GF-D8 (cell line): Measurements from ENCODE around the gene MYBPC3.
"Not testable (repeated sequence)": the region's sequence is repeated elsewhere in the genome, so short reads cannot be mapped to it uniquely, and the experiment has no call there.

Experiments
- DNase-seq: peaks from one replicate; lab custom pipeline; 2025; lab: John Stamatoyannopoulos, UW

The MYBPC3 gene

DNA sequence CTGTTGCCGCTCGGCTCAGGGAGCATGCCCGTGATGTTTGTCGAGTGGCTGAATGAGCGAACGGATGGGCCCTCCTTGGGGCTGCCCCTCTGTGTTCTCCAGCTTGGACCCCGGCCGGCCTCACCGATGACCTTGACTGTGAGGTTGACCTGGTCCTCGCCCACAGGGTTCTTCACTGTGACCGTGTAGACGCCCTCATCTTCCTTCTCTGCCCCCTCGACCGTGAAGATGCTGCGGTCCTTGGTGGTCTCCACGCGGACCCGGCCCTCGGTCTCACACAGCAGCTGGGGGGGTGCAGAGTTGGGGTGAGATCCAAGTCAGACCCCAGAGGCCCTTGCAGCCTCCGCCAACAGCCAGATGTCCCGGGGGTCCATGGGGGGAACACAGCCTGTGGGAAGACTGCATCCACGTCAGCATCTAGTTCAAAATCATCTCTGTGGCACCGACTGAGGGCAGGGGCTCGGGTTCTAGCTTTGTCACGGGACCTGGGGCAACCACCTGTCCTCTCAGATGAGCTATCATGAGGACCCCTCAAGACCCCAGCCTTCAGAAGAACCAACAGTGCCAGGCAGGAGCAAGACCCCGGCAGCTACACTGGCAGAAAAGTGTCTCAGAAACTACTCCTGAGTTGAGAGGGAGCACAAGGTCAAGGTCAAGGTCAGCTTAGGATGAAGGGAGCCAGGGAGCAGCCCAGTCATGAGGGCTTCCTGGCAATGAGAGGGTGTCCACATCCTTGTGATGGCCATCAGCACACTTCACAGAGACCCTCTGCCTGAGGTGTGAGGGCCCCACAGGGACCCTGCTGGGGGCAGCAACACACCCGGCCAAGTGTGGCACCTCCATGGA, 13.9 kb downstream of the MYBPC3 start:
- DNase-seq, result no peak

DNA sequence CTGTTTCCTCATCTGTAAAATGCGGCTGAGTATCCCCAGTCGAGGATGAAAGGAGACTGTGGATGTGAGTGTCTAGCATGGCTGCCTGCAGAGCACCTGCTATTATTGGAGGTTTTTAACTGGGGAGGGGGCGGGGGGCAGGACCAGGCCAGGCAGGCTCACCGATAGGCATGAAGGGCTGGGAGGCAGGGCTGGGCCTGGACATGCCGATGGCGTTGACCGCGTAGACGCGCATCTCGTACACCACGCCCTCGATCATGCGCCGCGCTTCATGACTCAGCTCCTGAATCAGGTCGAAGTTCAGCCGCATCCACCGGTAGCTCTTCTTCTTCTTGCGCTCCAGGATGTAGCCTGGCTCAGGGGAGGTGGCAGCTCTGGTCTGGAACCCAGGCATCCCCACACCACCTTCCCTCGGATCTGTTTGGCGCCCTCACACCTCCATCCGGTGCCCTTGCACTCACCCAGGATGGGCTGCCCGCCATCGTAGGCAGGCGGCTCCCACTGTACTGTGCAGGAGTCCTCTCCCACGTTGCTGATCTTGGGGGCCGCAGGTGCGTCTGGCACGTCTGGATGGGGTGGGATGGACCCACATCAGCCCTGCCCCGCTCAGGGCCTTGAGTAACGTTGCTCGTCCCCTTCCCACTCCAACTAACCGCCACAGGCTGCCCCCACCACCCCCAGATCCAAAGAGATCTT, 15.1 kb downstream of the MYBPC3 start:
- DNase-seq, result no peak

DNA sequence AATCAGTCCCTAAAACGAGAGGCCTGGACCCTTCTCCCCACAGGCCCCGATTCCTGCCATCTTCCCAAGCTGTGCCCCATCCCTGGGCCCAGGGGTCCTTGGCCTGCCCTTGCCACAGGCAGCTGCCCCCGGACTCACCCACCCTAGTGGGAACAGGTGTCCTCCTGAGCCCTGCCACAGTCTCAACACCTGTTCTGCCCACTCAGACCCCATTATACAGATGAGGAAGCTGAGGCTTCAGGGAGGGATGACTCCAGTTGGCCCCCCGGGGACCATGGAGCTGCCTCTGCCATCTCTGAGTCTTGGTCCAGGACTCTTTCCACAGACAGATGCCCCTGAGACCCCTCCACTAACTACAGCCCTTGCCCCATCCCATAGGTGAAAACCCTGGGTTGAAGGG, 15.9 kb downstream of the MYBPC3 start:
- DNase-seq, result no peak

DNA sequence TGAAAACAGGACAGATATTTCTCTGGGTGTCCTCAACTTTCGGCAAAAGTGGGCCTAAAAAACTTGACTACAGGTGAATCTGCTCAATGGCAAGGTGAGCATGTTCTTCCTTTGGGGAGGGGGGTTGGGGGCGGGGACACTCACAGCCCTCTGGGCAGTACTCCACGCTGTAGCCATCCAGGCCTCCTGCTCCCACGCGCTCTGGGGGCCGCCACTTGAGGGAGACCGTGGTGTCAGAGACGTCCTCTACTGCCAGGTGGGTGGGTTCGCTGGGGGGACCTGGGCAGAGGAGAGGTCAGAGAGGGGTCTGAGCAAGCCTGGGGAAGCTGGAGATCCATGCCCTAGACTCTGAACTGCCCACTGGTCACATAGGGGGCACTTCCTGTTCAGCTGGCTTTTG, 16.8 kb downstream of the MYBPC3 start:
- DNase-seq, result no peak

DNA sequence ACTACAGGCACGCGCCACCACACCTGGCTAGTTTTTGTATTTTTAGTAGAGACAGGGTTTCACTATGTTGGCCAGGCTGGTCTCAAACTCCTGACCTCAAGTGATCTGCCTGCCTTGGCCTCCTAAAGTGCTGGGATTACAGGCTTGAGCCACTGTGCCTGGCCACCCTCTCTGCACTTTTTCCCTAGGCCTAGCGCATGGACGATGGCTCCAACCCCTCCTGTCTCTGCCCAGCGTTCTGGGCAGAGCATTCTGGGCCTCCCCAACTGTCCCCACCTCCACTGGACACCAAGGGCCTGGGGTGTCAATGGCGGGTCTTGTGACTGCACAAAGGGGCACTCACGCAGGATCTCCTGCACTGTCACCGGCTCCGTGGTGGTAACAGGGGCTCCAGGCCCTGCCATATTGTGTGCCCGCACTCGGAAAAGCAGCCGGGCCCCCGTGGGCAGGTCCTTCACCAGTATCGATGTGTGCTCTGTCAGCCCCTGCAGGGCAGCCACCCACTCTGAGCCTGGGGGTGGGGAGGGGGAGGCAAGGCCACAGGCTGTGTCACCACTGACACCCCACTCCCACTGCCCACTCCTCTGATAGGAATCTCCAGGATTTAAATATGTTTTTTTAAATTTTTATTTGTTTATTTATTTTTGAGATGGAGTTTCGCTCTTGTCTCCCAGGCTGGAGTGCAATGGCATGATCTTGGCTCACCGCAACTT, 17.6 kb downstream of the MYBPC3 start:
- DNase-seq, result not testable (repeated sequence)

DNA sequence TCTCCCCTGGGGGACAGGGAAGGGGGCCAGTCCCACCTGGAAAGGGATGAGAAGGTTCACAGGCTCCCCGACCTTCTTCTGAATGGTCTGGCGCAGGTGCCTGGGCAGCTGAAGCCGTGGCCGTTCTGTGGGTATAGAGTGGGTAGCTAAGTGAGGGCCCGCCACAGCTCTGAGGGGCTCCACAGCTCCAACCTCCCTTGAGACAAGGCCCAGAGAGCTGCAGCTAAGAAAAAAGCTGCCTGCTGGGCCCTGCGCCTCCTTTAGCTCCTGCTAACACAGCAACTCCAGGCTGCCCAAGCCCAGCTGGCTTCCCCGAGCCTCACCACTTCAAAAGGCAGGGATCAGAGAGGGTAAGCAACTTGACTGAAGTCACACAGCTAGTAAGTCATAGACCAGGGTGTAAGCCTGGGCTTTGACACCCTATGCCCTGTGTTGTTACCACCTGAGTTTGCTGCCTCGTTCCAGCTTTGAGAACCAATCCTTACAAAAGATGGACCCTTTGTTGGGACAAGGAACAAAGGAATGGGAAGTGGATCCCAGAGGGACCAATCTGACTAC, 18.5 kb downstream of the MYBPC3 start:
- no peak for DNase-seq

DNA sequence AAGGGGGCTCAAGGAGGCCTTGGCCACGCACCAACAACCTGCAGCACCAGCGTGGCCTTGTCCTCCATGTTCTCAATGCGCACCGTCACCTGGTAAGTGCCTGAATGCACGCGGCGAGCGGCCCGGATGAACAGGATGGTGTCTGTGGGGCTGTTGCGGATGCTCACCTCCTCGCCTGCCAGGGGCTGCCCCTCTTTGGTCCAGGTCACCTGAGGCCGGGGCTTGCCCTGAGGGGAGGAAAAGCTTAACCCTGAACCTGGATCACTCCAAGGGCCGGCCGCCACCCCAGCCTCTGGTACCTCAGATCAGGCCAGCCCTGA, 19.0 kb downstream of the MYBPC3 start:
- DNase-seq, result no peak

DNA sequence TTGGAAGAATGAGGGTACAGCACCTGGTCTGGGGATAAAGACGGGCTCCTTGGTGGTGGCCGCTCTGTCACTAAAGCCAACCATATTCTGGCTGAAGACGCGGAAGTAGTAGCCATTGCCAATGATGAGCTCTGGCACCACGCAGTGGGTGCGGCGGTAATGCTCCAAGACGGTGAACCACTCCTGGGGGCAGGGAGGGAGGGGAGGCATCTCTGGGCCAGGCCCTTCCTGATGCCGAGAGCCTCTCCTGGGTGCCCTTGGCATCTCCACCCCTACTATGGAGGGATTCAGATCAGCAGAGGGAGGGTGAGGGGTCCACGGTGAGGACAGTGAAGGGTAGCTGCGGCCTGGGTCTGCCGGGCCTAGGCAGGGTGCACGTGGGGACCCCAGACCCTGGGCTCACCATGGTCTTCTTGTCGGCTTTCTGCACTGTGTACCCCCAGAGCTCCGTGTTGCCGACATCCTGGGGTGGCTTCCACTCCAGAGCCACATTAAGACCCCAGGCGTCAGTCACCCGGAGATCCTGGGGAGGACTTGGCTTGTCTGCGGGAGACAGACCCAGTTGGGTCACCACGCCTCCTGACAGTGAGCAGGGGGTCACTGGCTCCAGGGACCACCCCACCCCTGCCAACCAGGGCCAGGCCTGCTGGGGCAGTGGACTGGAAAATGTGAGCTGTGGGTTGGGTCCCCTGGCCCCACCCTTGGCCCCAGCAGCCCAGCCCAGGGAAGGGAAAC, 19.5 kb downstream of the MYBPC3 start:
- no peak for DNase-seq

DNA sequence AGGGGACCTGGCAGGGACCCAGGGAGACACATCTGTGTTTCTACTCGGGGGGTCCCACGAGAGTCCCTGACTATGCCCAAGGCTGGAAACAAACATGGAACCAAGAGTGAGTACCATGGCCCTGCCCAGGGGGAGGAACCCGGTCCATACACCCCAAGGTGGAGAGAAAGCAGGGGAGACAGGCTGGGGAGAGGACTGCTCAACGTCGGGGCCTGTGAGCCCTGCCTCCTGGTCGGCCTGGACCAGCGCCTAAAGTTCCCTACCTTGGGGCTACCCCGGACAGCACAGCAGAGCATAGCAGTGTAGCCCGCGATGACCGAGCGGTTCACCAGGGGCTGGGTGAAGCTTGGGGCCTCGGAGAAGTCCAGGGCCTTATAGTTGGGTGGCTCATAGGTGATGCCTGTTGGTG, 20.2 kb downstream of the MYBPC3 start:
- no peak for DNase-seq

DNA sequence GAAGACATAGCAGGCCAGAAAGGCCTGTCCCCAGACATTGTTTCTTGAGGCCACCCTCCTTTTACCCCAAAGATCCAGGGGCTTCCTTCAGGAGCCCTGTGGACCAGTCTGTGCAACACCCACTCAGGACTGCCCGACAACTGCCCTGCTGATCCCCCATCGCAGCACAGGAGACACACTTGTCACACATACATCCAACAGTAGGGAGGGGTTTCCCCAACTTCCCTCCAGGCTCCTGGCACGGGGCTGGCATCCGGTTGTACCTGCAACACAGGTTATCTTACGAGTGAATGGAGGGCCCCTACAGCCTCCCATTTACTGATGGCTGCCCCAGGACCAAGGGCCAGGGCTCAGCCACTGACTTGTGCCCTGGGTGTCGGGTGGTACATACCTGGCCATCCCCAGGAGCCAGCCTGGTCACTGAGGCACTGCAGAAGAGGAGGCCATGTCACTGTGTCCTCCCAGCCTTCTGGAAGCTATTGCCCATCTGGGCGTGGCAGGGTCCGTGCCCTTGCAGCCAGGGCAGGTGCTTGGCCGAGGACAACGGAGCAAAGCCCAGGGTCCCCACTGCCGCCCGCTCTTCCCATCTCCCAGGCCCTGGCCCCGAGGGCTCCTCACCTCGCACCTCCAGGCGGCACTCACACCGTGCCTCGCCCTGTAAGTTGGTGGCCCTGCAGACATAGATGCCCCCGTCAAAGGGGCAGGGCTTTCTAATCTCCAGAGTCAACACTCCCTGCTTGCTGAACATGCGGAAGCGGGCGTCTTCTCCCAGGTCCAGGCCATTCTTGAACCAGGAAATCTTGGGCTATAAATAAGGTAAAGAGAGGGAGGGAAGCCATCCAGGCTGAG, 20.8 kb downstream of the MYBPC3 start:
- DNase-seq, result no peak

DNA sequence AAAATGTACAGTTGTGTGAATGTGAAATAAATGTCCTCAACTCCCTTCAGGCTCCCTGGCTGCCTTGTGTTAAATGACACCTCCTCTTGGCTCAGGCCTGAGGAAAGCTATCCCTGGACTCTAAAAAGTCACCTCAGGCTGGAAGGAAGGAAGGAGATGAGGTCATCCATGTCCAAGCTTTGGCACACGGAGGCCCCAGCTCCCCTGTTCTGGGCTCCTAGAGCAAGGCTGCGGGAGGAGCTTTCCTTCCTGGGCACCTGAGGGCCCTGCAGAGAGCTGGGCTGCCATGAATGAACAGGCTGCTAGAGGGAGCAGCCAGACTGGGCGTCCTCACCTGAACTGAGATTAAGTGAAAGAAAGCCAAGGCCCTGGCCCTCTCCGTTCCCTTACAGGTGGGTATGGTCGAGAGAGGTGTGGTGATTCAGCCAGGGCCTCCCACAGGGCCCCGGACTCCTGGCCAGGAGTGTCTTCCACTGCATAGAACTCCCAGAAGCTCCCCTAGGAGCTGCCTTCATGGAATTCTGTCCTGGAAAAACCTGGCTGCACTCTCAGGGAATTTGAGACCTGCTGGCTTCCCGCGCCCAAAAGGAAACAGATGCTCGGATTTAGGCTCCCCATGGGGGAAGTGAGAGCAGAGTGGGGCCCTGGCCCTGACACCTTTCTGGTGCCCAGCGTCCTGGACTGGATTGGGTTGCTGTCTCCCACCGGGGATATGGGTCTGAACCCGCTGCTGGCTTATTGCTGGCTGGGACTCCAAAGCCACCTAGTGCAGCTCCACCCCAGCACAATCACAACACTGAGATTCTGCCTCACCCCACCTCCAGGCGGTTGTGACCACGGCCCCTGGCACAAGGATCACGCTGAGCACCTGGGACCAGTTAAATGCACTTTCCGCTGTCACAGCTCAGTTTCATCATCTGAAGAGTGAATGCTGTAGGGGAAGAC, 22.2 kb downstream of the MYBPC3 start:
- no peak for DNase-seq

DNA sequence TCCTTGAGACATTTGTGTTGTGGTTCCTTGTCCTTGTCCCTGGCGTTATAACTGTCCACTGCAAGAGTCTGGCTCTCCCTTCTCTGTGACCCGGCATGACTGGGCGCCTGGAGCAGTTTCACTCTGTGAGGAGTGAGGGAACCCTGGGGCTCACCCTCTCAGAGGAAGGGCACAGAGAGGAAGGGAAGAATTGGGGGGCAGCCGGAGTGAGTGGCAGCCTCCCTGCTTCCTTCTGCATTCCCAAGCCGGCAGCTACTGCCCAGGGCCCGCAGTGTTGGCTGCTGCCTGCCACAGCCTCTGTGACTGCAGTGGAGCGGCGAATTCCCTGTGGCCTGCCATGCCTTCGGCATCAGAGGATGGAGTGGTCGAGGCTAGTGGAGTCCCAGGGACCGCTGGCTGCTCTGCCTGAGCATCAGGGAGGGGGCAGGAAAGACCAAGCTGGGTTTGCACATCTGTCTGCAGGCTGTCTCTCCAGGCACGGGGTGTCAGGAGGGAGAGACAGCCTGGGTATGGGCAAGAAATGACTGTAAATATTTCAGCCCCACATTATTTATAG, 23.0 kb downstream of the MYBPC3 start:
- no peak for DNase-seq

DNA sequence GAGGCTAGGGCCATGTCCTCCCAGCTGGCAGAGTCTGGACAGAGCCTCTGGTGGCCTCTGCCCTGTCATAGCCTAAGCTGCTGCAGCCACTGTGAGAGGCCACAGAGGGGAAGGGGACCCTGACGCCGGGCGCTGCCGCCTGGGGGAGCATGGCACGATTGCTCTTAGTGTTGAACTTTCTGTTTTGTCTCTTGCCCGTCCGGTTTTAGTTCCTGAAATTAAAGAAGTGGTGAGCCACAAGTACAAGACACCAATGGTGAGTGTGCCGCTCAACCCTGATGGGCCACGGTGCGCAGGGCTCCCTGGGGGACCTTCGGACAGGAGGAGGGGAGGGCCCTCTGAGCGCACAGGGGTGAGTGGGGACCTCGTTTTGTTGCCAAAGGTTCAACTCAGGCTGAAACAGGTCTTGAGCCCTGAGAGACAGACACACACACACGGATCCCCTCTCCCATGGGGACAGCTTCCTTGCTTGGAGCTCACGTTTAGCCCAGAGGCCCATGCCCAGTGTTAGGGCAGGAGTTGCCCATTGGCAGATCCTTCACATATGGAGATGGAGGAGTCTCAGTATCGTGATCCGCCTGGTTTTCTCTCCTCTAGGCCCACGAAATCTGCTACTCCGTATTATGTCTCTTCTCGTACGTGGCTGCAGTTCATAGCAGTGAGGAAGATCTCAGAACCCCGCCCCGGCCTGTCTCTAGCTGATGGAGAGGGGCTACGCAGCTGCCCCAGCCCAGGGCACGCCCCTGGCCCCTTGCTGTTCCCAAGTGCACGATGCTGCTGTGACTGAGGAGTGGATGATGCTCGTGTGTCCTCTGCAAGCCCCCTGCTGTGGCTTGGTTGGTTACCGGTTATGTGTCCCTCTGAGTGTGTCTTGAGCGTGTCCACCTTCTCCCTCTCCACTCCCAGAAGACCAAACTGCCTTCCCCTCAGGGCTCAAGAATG, 23.8 kb downstream of the MYBPC3 start:
- no peak for DNase-seq

DNA sequence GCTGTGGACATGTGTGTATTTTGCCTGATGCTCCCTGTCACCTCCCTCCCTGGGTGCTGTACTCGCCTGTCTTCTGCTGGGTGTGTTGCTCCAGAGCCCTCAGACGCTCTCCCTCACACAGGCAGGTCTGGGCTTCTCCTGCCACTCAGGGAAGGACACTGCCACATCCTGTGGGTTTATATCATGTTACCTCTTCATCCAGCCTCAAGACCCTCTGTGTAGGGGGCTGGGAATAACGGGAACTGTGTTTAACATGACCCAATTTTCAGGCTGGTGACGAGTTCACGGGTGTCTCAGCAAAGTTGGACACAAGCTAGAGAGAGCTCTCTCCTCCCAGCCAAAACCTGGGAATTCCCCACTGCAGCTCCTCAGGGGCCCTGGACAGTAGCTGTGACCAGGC, 24.6 kb downstream of the MYBPC3 start:
- DNase-seq, result no peak

DNA sequence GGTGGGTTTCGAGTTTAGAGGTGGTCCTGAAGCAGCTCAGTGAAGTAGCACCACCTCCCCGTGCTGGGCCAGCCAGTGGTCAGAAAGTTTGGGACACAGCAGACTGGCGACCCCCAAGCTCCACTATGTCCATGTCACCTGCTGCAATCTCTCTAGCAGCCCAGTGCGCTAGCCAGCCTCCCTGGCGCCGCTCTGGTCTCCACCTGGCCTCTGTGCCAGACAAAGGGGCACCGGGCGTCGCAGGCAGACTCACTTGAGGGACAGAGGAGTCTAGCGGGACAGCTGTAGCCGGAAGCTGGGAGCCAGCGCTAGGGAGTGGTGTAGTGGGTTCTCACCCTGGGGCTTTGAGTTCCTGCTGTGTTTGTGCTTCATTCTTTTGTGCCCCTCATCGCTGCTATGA, 25.5 kb downstream of the MYBPC3 start:
- DNase-seq, result no peak

DNA sequence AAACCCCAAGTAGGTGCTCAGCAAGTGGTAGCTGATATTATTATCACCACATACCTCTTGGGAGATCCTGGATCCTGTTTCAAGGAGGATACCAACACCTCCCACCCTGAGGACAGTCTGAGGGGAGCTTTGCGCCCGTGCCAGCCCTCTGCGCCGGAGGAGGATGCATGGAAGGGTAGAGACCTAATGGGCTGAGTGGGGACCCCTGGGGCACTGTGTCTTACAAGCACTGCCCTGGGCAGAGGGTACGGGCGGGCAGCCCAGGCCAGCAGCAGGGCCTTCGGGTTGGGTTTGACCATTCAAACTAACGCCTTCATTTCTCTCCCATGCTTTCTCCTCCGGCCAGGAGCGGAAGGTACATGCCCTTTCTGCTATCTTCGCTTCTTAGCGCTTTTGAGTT, 26.3 kb downstream of the MYBPC3 start:
- DNase-seq, result no peak

DNA sequence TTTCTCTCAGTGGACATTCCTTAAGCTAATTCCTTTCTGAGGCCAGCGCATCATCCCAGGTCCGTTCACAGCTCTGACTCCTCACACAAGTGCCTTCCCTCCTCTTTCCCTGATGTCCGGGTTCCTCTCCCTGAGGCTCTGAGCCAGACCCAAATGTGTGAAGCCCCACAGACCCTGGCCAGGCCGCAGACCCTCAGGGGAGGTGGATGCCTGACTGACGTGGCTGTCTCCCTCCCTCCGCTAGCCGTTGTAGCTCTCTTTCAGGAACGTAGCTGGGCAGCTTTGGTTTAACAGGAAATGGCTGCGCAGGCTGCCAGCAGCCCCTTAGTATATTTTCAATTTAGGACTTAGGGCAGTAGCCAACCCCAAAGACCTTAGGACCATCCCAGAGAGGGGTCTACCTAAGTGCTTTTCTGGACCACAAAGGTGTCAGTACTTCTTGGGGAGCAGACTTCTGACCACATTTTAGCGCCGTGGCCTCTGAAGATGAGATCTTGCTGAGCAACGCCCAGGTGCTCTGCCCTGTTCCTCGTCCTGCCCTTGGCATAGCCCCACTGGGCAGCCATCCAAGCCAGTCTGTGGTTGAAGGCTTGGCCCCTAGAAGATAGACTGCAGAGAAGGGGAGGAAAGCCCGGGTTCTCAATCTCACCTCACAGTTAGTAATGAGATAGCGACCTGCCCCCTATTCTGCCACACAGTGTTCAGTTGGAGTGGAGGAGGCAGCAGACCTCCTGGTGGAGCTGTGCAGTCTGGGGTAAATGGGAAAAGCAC, 27.0 kb downstream of the MYBPC3 start:
- DNase-seq, result no peak

DNA sequence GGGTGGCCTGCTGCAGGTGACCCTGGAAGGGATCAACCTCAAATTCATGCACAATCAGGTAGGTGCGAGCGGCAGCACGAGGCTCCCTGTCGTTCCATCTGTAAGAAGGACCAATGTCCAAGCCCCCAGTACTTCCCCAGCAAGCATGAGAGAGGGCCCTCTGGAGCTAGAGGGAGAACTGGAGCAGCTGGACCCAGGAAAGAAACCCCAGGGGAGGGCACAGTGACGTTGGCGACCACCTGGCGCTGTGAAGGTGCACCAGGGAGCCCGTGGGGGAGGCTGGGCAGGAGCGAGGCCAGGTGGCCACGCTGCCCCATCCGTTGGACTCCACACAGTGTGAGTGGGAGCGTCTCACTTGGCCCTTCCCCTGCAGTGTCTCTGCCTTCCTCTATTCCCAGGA, 28.0 kb downstream of the MYBPC3 start:
- DNase-seq, result no peak
